Measurements from ENCODE around the gene ARL15. TPM values are rescaled to one million over a fixed set of nuclear protein-coding genes. Genes with fewer than 3 reads are reported as not detected.

The ARL15 gene
- total RNA-seq, 1 experiment from 2014 or later, result 140 TPM

- ChIA-PET POLR2A (no interaction called here), CTCF (no interaction called here)
- no peaks in the 10 kb centered on the region for H3K27me3 ChIP-seq (replicated peaks; ENCODE audit: control insufficient read depth, insufficient read depth, low read length)
- intact Hi-C loops (cut with micrococcal nuclease; ENCODE audit: unreplicated experiment), result no loop called here
- H3K4me3 Mint-ChIP-seq (ENCODE audit: unreplicated experiment), result no peak overlapping the region
- TF ChIP-seq CTCF (IDR thresholded peaks at IDR 0.05; ENCODE audit: insufficient read depth in 1 of 2, low read depth in 1 of 2, low read length in 1 of 2, severe bottlenecking in 1 of 2, unreplicated experiment in 1 of 2), result no peak
- no peaks in the 10 kb centered on the region for H3K9me3 Mint-ChIP-seq (ENCODE audit: unreplicated experiment)
- no peaks in the 10 kb centered on the region for H3K9me3 ChIP-seq
- no peak for DNase-seq
- H3K36me3 Mint-ChIP-seq (ENCODE audit: insufficient read depth, unreplicated experiment), result peaks cover 16% of the 10 kb centered on the region
- no peak overlapping the region for H3K27ac Mint-ChIP-seq (ENCODE audit: unreplicated experiment)
- BruUV-seq (replicated peaks), result no TSS peak
- peaks cover 17% of the 10 kb centered on the region for H3K4me1 Mint-ChIP-seq (ENCODE audit: low read depth, unreplicated experiment)
- no peaks in the 10 kb centered on the region for H3K27me3 Mint-ChIP-seq (ENCODE audit: insufficient read depth, unreplicated experiment)
- no peak overlapping the region for H3K4me3 ChIP-seq (ENCODE audit: low read depth, low read length)
- peaks cover 22% of the 10 kb centered on the region; the same call in 1 of the 2 replicates for H3K4me1 ChIP-seq
- no peaks in the 10 kb centered on the region for H3K36me3 ChIP-seq (ENCODE audit: control insufficient read depth, insufficient read depth, low read length)
Observed at GRCh38 chr5:53902296-53902907, 408.0 kb downstream of the ARL15 start.

- no peaks in the 10 kb centered on the region for H3K27me3 Mint-ChIP-seq (ENCODE audit: insufficient read depth, unreplicated experiment)
- no peaks in the 10 kb centered on the region for H3K9me3 ChIP-seq
- H3K9me3 Mint-ChIP-seq (ENCODE audit: unreplicated experiment), result no peaks in the 10 kb centered on the region
- no peak overlapping the region for H3K4me3 ChIP-seq (ENCODE audit: low read depth, low read length)
- intact Hi-C loops (cut with micrococcal nuclease; ENCODE audit: unreplicated experiment), result no loop called here
- no peak for DNase-seq
- POLR2A ChIA-PET, result no interaction called here
- H3K36me3 ChIP-seq (ENCODE audit: control insufficient read depth, insufficient read depth, low read length), result no peaks in the 10 kb centered on the region
- H3K27ac Mint-ChIP-seq (ENCODE audit: unreplicated experiment), result no peak overlapping the region
- H3K4me1 Mint-ChIP-seq (ENCODE audit: low read depth, unreplicated experiment), result peaks cover 11% of the 10 kb centered on the region
- CTCF ChIA-PET, result no interaction called here
- no peak for TF ChIP-seq CTCF (IDR thresholded peaks at IDR 0.05; ENCODE audit: insufficient read depth in 1 of 2, low read depth in 1 of 2, low read length in 1 of 2, severe bottlenecking in 1 of 2, unreplicated experiment in 1 of 2)
- H3K4me1 ChIP-seq, result peaks cover 18% of the 10 kb centered on the region; the same call in 1 of the 2 replicates
- no peak overlapping the region for H3K4me3 Mint-ChIP-seq (ENCODE audit: unreplicated experiment)
- no TSS peak for BruUV-seq (replicated peaks)
- no peaks in the 10 kb centered on the region for H3K27me3 ChIP-seq (replicated peaks; ENCODE audit: control insufficient read depth, insufficient read depth, low read length)
- peaks cover 14% of the 10 kb centered on the region for H3K36me3 Mint-ChIP-seq (ENCODE audit: insufficient read depth, unreplicated experiment)
Observed at GRCh38 chr5:53900677-53901076, 409.7 kb downstream of the ARL15 start.

- Mint-ChIP-seq H3K27ac (ENCODE audit: unreplicated experiment) (no peak overlapping the region), H3K36me3 (ENCODE audit: insufficient read depth, unreplicated experiment) (peaks cover 21% of the 10 kb centered on the region), H3K4me3 (ENCODE audit: unreplicated experiment) (no peak overlapping the region), H3K4me1 (ENCODE audit: low read depth, unreplicated experiment) (no peaks in the 10 kb centered on the region), H3K9me3 (ENCODE audit: unreplicated experiment) (no peaks in the 10 kb centered on the region), H3K27me3 (ENCODE audit: insufficient read depth, unreplicated experiment) (no peaks in the 10 kb centered on the region)
- Histone ChIP-seq H3K27me3 (replicated peaks; ENCODE audit: control insufficient read depth, insufficient read depth, low read length) (no peaks in the 10 kb centered on the region), H3K36me3 (ENCODE audit: control insufficient read depth, insufficient read depth, low read length) (no peaks in the 10 kb centered on the region), H3K9me3 (no peaks in the 10 kb centered on the region), H3K4me3 (ENCODE audit: low read depth, low read length) (no peak overlapping the region), H3K4me1 (no peaks in the 10 kb centered on the region)
- TF ChIP-seq CTCF (IDR thresholded peaks at IDR 0.05; ENCODE audit: insufficient read depth in 1 of 2, low read depth in 1 of 2, low read length in 1 of 2, severe bottlenecking in 1 of 2, unreplicated experiment in 1 of 2), result no peak
- BruUV-seq (replicated peaks), result no TSS peak
- ChIA-PET CTCF (no interaction called here), POLR2A (no interaction called here)
- no peak for DNase-seq
- intact Hi-C loops (cut with micrococcal nuclease; ENCODE audit: unreplicated experiment), result no loop called here
Observed at GRCh38 chr5:53895091-53895683, 415.2 kb downstream of the ARL15 start.

Measured in Caco-2 (cell line).